Measurements from ENCODE around the gene BTBD9. TPM values are rescaled to one million over a fixed set of nuclear protein-coding genes. Genes with fewer than 3 reads are reported as not detected.

BTBD9 gene
- total RNA-seq, 1 donor from 2014 or later = 47.9 TPM

GRCh38 chr6:38367231-38367630, 272.5 kb downstream of the BTBD9 start:
- Histone ChIP-seq H3K27me3 (no peaks in the 10 kb centered on the region), H3K27ac (no peak overlapping the region), H3K4me1 (no peaks in the 10 kb centered on the region), H3K36me3 (no peaks in the 10 kb centered on the region), H3K9me3 (no peaks in the 10 kb centered on the region), H3K4me3 (no peak overlapping the region)
- ATAC-seq (no peak), DNase-seq (no peak)
- intact Hi-C loops (cut with DNase I) = no loop called here
- TF ChIP-seq, protein P1, sequence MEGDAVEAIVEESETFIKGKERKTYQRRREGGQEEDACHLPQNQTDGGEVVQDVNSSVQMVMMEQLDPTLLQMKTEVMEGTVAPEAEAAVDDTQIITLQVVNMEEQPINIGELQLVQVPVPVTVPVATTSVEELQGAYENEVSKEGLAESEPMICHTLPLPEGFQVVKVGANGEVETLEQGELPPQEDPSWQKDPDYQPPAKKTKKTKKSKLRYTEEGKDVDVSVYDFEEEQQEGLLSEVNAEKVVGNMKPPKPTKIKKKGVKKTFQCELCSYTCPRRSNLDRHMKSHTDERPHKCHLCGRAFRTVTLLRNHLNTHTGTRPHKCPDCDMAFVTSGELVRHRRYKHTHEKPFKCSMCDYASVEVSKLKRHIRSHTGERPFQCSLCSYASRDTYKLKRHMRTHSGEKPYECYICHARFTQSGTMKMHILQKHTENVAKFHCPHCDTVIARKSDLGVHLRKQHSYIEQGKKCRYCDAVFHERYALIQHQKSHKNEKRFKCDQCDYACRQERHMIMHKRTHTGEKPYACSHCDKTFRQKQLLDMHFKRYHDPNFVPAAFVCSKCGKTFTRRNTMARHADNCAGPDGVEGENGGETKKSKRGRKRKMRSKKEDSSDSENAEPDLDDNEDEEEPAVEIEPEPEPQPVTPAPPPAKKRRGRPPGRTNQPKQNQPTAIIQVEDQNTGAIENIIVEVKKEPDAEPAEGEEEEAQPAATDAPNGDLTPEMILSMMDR (IDR thresholded peaks at IDR 0.05) = no peak

DNA sequence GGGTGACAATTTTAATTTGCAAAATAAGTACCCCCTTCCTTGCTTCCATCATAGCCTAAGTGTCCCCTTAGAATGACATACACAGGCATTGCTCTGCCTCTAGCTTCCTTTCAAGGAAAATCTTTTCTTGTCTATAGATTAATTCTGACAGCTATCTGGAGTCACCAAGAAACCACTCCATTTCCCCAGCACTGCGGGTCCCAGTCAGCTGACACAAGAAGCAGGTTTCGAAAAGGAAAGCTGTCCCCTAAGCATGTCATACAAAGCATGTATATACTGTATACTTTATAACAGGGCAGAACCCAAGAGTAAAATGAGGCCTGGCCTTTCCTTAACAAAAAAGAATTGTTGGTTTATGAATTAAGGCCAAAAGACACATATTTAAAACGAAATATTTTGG, 273.5 kb downstream of the BTBD9 start:
- DNase-seq = no peak
- TF ChIP-seq, protein P1 (IDR thresholded peaks at IDR 0.05) = no peak
- Histone ChIP-seq H3K4me1 (no peaks in the 10 kb centered on the region), H3K36me3 (no peaks in the 10 kb centered on the region), H3K9me3 (no peaks in the 10 kb centered on the region), H3K4me3 (no peak overlapping the region), H3K27me3 (no peaks in the 10 kb centered on the region), H3K27ac (no peak overlapping the region)
- intact Hi-C loops (cut with DNase I) = no loop called here
- no peak for ATAC-seq

DNA sequence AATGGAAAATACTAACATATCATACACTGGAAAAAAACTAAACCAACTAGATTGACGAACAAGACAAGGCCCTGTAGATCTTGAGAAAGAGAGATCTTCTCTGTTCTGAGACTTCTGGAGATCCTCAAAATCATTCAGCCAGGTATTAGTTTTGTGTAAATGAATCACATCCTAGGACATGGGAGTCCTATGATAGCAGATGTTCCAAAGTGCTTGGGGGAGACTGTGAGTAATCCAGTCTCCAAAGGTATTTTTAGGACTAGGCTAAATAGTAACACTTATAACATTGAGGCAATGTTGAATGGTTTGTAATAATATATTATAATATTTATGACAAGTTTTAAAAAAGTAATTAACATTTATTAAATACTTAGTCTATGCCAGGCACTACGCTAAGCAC, 275.0 kb downstream of the BTBD9 start:
- H3K9me3 ChIP-seq = no peaks in the 10 kb centered on the region
- no peaks in the 10 kb centered on the region for H3K27me3 ChIP-seq
- no peak overlapping the region for H3K27ac ChIP-seq
- no peak for ATAC-seq
- no peaks in the 10 kb centered on the region for H3K4me1 ChIP-seq
- intact Hi-C loops (cut with DNase I) = no loop called here
- H3K36me3 ChIP-seq = no peaks in the 10 kb centered on the region
- no peak for DNase-seq
- H3K4me3 ChIP-seq = no peak overlapping the region
- TF ChIP-seq, protein P1 (IDR thresholded peaks at IDR 0.05) = no peak

- no peaks in the 10 kb centered on the region for H3K4me1 ChIP-seq
- H3K27me3 ChIP-seq = no peaks in the 10 kb centered on the region
- DNase-seq (no peak), ATAC-seq (no peak)
- H3K4me3 ChIP-seq = no peak overlapping the region
- TF ChIP-seq, protein P1 (IDR thresholded peaks at IDR 0.05) = no peak
- H3K27ac ChIP-seq = no peak overlapping the region
- H3K36me3 ChIP-seq = no peaks in the 10 kb centered on the region
- intact Hi-C loops (cut with DNase I) = no loop called here
- no peaks in the 10 kb centered on the region for H3K9me3 ChIP-seq
Observed at GRCh38 chr6:38364127-38364526, 275.6 kb downstream of the BTBD9 start.

GRCh38 chr6:38355519-38355918, 284.2 kb downstream of the BTBD9 start:
- no peak for DNase-seq
- no peaks in the 10 kb centered on the region for H3K27me3 ChIP-seq
- H3K27ac ChIP-seq = no peak overlapping the region
- no peaks in the 10 kb centered on the region for H3K4me1 ChIP-seq
- intact Hi-C loops (cut with DNase I) = no loop called here
- no peak overlapping the region for H3K4me3 ChIP-seq
- no peak for ATAC-seq
- TF ChIP-seq, protein P1 (IDR thresholded peaks at IDR 0.05) = no peak
- H3K36me3 ChIP-seq = no peaks in the 10 kb centered on the region
- no peaks in the 10 kb centered on the region for H3K9me3 ChIP-seq

GRCh38 chr6:38354905-38355304, 284.8 kb downstream of the BTBD9 start:
- ATAC-seq = no peak
- Histone ChIP-seq H3K4me1 (no peaks in the 10 kb centered on the region), H3K27me3 (no peaks in the 10 kb centered on the region), H3K4me3 (no peak overlapping the region), H3K9me3 (no peaks in the 10 kb centered on the region), H3K36me3 (no peaks in the 10 kb centered on the region), H3K27ac (no peak overlapping the region)
- intact Hi-C loops (cut with DNase I) = no loop called here
- no peak for DNase-seq
- TF ChIP-seq, protein P1 (IDR thresholded peaks at IDR 0.05) = no peak

All from upper lobe of right lung (tissue), 1 donor.